HepG2 (cell line): ENCODE results near the gene SIGLEC9. TPM values are rescaled to one million over a fixed set of nuclear protein-coding genes. Genes with fewer than 3 reads are reported as not detected.

Experiments
- ATAC-seq: fragments of 200-7000 bp; cut with Tn5 transposase; 3 replicates; pipeline ENCODE4 v1.9.1; 2020; ENCODE audit warnings: mild to moderate bottlenecking, moderate library complexity
- BruUV-seq: library from RNA; stranded (reverse); fragments of 400-500 nt; replicated peaks from 2 replicates; lab custom pipeline; 2021; lab: Mats Ljungman, UMichigan
- CTCF ChIA-PET: fragments of 300-600 bp; formaldehyde crosslinking; extraction: SDS; loops from one replicate; lab custom pipeline; 2021; ENCODE audit warnings: low total read pairs, inconsistent platforms, low intra/inter-chr PET ratio; lab: Yijun Ruan, JAX
- POLR2A ChIA-PET: fragments of 350-600 bp; sonication (Branson Sonifier 250); formaldehyde crosslinking; loops from one replicate; lab custom pipeline; 2020; ENCODE audit warnings: antibody characterized with exemption, inconsistent platforms; lab: Yijun Ruan, JAX
- DNase-seq: peaks from one replicate; pipeline ENCODE4 v3.0.0-alpha.2; 2015; ENCODE audit warnings: low spot score
- FAIRE-seq: peaks from 3 replicates; lab custom pipeline; 2011; peaks lifted over from hg19 to GRCh38; lab: Jason Lieb, UNC
- H2AFZ ChIP-seq: one replicate; pipeline ENCODE4 v1.6.1; 2011; ENCODE audit warnings: low read length, inconsistent platforms
- H3K27ac ChIP-seq: fragments of 300-600 bp; 3 replicates; pipeline ENCODE4 v1.8.0; 2011; ENCODE audit warnings: mixed run types, mild to moderate bottlenecking, mixed read lengths, low read length, inconsistent platforms; ENCODE audit not compliant: insufficient read depth; ENCODE audit errors: extremely low read length
- H3K27me3 ChIP-seq, 2 experiments: fragments of 200-600 bp in 1 of 2; 2 replicates in 1 of 2; 3 replicates in 1 of 2; pipeline versions ENCODE4 v1.6.0 to v1.8.0; 2011; ENCODE audit warnings: low read length in 2 of 2, mild to moderate bottlenecking in 2 of 2, moderate library complexity in 2 of 2, inconsistent platforms in 1 of 2; ENCODE audit not compliant: insufficient read depth in 2 of 2, control insufficient read depth in 1 of 2
- H3K36me3 ChIP-seq, 2 experiments: fragments of 200-600 bp in 1 of 2; replicated peaks in 1 of 2; 2 replicates in 1 of 2; 3 replicates in 1 of 2; pipeline versions ENCODE4 v1.5.1 to v1.8.0; 2011; ENCODE audit warnings: low read length in 2 of 2, inconsistent platforms in 1 of 2; ENCODE audit not compliant: insufficient read depth in 2 of 2, control insufficient read depth in 1 of 2
- H3K4me1 ChIP-seq: 2 replicates; pipeline ENCODE4 v1.5.1; 2012; ENCODE audit warnings: low read length, inconsistent platforms; ENCODE audit not compliant: insufficient read depth
- H3K4me2 ChIP-seq: 2 replicates; pipeline ENCODE4 v1.6.0; 2011; ENCODE audit warnings: low read depth, low read length, inconsistent platforms
- H3K4me3 ChIP-seq, 3 experiments: fragments of 200-600 bp in 1 of 3; sonication (generic), shearing (Covaris generic) in 1 of 3; replicated peaks in 1 of 3; 2 replicates each; pipeline ENCODE4 v1.5.1; 2011 to 2016; ENCODE audit warnings: low read length in 3 of 3, inconsistent platforms in 2 of 3, low read depth in 2 of 3, mild to moderate bottlenecking in 2 of 3, control low read depth in 1 of 3, mixed read lengths in 1 of 3; ENCODE audit not compliant: insufficient read depth in 1 of 3
- H3K79me2 ChIP-seq: one replicate; pipeline ENCODE4 v1.6.1; 2011; ENCODE audit warnings: low read length, inconsistent platforms; ENCODE audit not compliant: insufficient read depth
- H3K9ac ChIP-seq: 2 replicates; pipeline ENCODE4 v1.6.0; 2011; ENCODE audit warnings: mild to moderate bottlenecking, low read depth, low read length, inconsistent platforms; ENCODE audit not compliant: insufficient read depth
- H3K9me3 ChIP-seq: 2 replicates; pipeline ENCODE4 v1.5.1; 2012; ENCODE audit warnings: mild to moderate bottlenecking, low read length
- H4K20me1 ChIP-seq: 2 replicates; pipeline ENCODE4 v1.6.0; 2011; ENCODE audit warnings: inconsistent platforms, mild to moderate bottlenecking, low read length, moderate library complexity; ENCODE audit not compliant: insufficient read depth
- AGO2 ChIP-seq: fragments of 200-400 bp; formaldehyde crosslinking; optimal IDR thresholded peaks from 2 replicates; pipeline ENCODE3; 2017; ENCODE audit warnings: mild to moderate bottlenecking, low read depth, low read length, moderate library complexity
- NPAS2 ChIP-seq: sonication (generic); formaldehyde crosslinking; IDR thresholded peaks from 2 replicates; pipeline ENCODE4 v1.8.0; 2022; ENCODE audit warnings: mild to moderate bottlenecking, missing genetic modification reagents, borderline replicate concordance
- RBFOX2 ChIP-seq: fragments of 200-400 bp; formaldehyde crosslinking; IDR thresholded peaks from 2 replicates; pipeline ENCODE4 v1.6.1; 2017; ENCODE audit warnings: low read depth, mild to moderate bottlenecking, low read length
- TOE1 ChIP-seq: sonication (generic); formaldehyde crosslinking; IDR thresholded peaks from 2 replicates; pipeline ENCODE4 v1.4.0; 2020; ENCODE audit warnings: mild to moderate bottlenecking, missing genetic modification reagents
- ZMYM3 ChIP-seq: sonication (generic); formaldehyde crosslinking; IDR thresholded peaks from 2 replicates; pipeline ENCODE4 v1.5.1; 2020; ENCODE audit warnings: mild to moderate bottlenecking, missing genetic modification reagents
- ZNF644 ChIP-seq: IDR thresholded peaks from 2 replicates; pipeline ENCODE4 v1.6.1; 2016; ENCODE audit warnings: low read depth
- WGBS: methylation state at CpG from one replicate; pipeline ENCODE4 v1.1.6; 2017; ENCODE audit warnings: low lambda C conversion rate; 5-methylcytosine and 5-hydroxymethylcytosine counted together
- in situ Hi-C: cut with HindIII; loops from 2 replicates; pipeline ENCODE4 v1.10.0; 2017; ENCODE audit warnings: low pct_unique_long_range_greater_than_20kb; ENCODE audit not compliant: extremely low pct_ligation_motif_present
- intact Hi-C: fragments of 100-400 bp; cut with micrococcal nuclease; formaldehyde crosslinking; loops from one replicate; pipeline ENCODE4 v1.10.0; 2022; ENCODE audit not compliant: unreplicated experiment
- polyA plus RNA-seq, 8 experiments: library from polyadenylated mRNA; depleted of rRNA in 3 of 8; stranded (reverse) in 7 of 8; unstranded in 1 of 8; fragments of >200 nt; fragmentation: Illumina TruSeq in 4 of 8; extraction: Trizol in 4 of 8; gene quantifications; 2 replicates each; pipeline versions ENCODE4 v1.2.1 to v1.2.3, GENCODE V29; 2011 to 2016; ENCODE audit warnings: low read depth in 4 of 8, missing spikeins in 1 of 8, mixed read lengths in 1 of 8; ENCODE audit not compliant: insufficient read depth in 1 of 8
- total RNA-seq, 5 experiments: library from RNA; depleted of rRNA; stranded (reverse); fragments of >200 nt; fragmentation: Illumina TruSeq; extraction: Trizol; gene quantifications; 2 replicates each; pipeline ENCODE4 v1.2.3, GENCODE V29; 2016; ENCODE audit warnings: low read depth in 1 of 5

Gene SIGLEC9
- total and polyA plus RNA-seq, 2 of the 13 experiments (the other 11 are each of a cell fraction or from before 2014, with no cell fraction given) = not detected

DNA sequence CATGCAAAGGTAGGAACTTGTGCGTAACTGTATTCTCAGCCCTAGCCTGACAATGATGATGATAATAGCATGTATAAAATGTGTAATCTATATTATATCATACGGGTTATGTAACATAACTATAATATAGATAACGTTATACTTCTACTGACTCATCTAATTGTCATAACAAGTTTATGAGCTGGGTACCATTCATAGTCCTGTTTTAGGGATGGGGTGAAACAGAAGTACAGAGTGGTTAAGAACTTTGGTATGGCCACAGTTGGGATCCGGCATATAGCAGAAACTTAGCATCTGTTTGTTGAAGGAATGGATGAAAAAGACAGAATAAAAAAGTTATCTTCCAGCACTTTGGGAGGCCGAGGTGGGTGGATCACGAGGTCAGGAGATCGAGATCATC is 21.7 kb upstream of the SIGLEC9 start:
- H3K36me3 ChIP-seq = peaks cover 5 to 15% of the 10 kb centered on the region in 2 experiments; a peak in 2 of 5 replicates

DNA sequence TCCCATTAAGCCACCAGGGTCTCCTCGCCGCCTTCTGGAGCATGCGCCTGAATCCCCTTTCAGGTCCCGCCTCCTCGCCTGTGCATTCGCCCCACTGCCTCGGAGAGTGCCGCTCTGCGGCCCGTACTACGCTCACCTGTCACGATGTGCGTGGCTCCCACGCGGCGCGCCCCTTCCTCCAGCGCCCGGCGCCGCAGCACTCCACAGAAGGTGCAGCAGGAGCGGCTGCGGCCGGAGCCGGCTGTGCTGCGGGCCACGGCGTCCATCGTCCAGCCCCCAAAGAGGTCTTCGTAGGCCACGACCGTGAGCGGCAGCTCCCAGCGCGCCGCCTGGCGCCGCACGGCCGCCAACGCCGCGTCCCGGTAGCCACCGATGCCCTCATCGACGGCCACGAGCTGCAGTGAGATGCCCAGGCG is 20.8 kb upstream of the SIGLEC9 start:
- H3K4me3 ChIP-seq = no peak overlapping the region
- peak; percentile 38 for TF ChIP-seq AGO2
- TF ChIP-seq TOE1 (CRISPR knock-in tag) = no peak
- peak; percentile 65; the same call in 1 of the 2 replicates for TF ChIP-seq RBFOX2
- TF ChIP-seq, all 625 proteins: peak for 2
- no peak overlapping the region for H3K27ac ChIP-seq
- peaks cover 3% of the 10 kb centered on the region for H3K79me2 ChIP-seq
- 0 out of 2 replicates have a peak, but pooled peaks cover 3% of the 10 kb centered on the region for H4K20me1 ChIP-seq
- H3K9ac ChIP-seq = no peak overlapping the region
- POLR2A ChIA-PET = no interaction called here
- intact Hi-C loops = loop anchor here (10.0 kb wide), 1 partner anchor 169 kb away; no protein-coding TSS in a partner anchor
- H3K36me3 ChIP-seq = peaks cover 5 to 15% of the 10 kb centered on the region in 2 experiments; a peak in 2 of 5 replicates
- H3K4me1 ChIP-seq = peaks cover 15% of the 10 kb centered on the region
- no peak overlapping the region for H3K4me2 ChIP-seq
- WGBS = over 99% methylated on average over 49 of the region's 49 CpGs
- ATAC-seq (no peak), FAIRE-seq (no peak), DNase-seq (no peak)
- CTCF ChIA-PET = no interaction called here
- in situ Hi-C loops = no loop called here
- BruUV-seq = no TSS peak
- H2AFZ ChIP-seq = no peak overlapping the region
- no peaks in the 10 kb centered on the region; a peak in 1 of 5 replicates for H3K27me3 ChIP-seq
- no peaks in the 10 kb centered on the region for H3K9me3 ChIP-seq

More for the DNA sequence above, 21.7 kb upstream of the SIGLEC9 start:
- H2AFZ ChIP-seq = no peak overlapping the region
- H3K79me2 ChIP-seq = peaks cover 3% of the 10 kb centered on the region
- WGBS = 97% methylated on average over 7 of the region's 7 CpGs
- no peak overlapping the region for H3K27ac ChIP-seq
- no peak overlapping the region for H3K4me3 ChIP-seq
- H4K20me1 ChIP-seq = 0 out of 2 replicates have a peak, but pooled peaks cover 3% of the 10 kb centered on the region
- ChIA-PET CTCF (no interaction called here), POLR2A (no interaction called here)
- FAIRE-seq (no peak), DNase-seq (no peak)
- no TSS peak for BruUV-seq
- H3K9ac ChIP-seq = no peak overlapping the region
- H3K9me3 ChIP-seq = no peaks in the 10 kb centered on the region
- no peak for TF ChIP-seq NPAS2 (CRISPR knock-in tag)
- no peak for TF ChIP-seq ZNF644
- no peak for TF ChIP-seq ZMYM3 (CRISPR knock-in tag)
- TF ChIP-seq, all 625 proteins: peak for 0
- no peak for ATAC-seq
- H3K4me1 ChIP-seq = peaks cover 11% of the 10 kb centered on the region
- H3K4me2 ChIP-seq = no peak overlapping the region
- H3K27me3 ChIP-seq = no peaks in the 10 kb centered on the region; a peak in 1 of 5 replicates
- in situ Hi-C loops (no loop called here), intact Hi-C loops (loop anchor here (10.0 kb wide), 1 partner anchor 168 kb away; no protein-coding TSS in a partner anchor)
